ENCODE results near the gene NHSL1. TPM values are rescaled to one million over a fixed set of nuclear protein-coding genes. Genes with fewer than 3 reads are reported as not detected.

The NHSL1 gene
- total RNA-seq, 1 donor from 2014 or later: 23.1 TPM

DNA sequence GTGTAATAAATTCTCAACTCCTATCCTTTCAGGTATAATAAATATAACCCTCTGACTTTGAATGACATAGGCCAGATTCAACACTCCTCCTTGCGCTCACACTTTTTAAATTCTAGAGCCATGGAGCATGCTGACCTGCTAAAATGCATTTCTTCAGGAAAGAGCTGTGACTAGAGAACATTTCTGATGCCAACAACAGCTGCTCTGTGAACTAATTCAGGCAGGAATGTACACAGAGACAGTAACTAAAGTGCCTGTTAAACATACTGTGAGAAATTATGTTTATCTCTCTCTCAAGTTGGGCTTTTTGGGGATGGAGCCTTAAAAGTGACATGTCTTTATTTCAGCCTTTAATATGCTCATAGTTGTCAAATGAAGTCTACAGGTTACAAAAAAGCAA lies 8.3 kb downstream of the NHSL1 start:
- Histone ChIP-seq H3K27me3 (no peaks in the 10 kb centered on the region), H3K4me3 (no peak overlapping the region), H3K9me3 (no peaks in the 10 kb centered on the region), H3K4me1 (peaks cover 12% of the 10 kb centered on the region), H3K36me3 (no peaks in the 10 kb centered on the region), H3K27ac (no peak overlapping the region)
- DNase-seq (ENCODE audit: extremely low spot score in 2 of 2): no peak
- intact Hi-C loops (cut with DNase I): no loop called here
- TF ChIP-seq, protein P1, sequence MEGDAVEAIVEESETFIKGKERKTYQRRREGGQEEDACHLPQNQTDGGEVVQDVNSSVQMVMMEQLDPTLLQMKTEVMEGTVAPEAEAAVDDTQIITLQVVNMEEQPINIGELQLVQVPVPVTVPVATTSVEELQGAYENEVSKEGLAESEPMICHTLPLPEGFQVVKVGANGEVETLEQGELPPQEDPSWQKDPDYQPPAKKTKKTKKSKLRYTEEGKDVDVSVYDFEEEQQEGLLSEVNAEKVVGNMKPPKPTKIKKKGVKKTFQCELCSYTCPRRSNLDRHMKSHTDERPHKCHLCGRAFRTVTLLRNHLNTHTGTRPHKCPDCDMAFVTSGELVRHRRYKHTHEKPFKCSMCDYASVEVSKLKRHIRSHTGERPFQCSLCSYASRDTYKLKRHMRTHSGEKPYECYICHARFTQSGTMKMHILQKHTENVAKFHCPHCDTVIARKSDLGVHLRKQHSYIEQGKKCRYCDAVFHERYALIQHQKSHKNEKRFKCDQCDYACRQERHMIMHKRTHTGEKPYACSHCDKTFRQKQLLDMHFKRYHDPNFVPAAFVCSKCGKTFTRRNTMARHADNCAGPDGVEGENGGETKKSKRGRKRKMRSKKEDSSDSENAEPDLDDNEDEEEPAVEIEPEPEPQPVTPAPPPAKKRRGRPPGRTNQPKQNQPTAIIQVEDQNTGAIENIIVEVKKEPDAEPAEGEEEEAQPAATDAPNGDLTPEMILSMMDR (IDR thresholded peaks at IDR 0.05): no peak
- TF ChIP-seq POLR2AphosphoS5 (IDR thresholded peaks at IDR 0.05; ENCODE audit: insufficient read depth in 1 of 2, low read depth in 1 of 2) (no peak), POLR2A (IDR thresholded peaks at IDR 0.05) (no peak)

DNA sequence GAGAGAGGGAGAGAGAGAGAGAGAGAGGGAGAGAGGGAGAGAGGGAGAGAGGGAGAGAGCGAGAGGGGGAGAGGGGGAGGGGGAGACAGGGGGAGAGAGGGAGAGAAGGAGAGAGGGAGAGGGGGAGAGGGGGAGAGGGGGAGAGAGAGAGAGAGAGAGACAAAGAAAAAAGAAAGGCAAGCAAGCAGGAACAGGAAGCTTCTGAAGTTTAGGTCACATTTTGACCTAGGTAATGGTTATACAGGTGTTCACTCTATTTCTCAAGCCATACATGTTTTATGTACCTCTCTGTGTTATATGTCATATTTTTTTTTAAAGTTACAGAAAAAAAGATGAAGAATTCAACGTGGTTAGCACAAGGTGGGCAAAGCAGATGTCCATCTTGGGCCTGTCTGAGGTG lies 9.4 kb downstream of the NHSL1 start:
- H3K27me3 ChIP-seq: no peaks in the 10 kb centered on the region
- no peak overlapping the region for H3K27ac ChIP-seq
- H3K4me1 ChIP-seq: peaks cover 12% of the 10 kb centered on the region
- H3K36me3 ChIP-seq: no peaks in the 10 kb centered on the region
- no peak for DNase-seq (ENCODE audit: extremely low spot score in 2 of 2)
- no peak overlapping the region for H3K4me3 ChIP-seq
- H3K9me3 ChIP-seq: no peaks in the 10 kb centered on the region
- TF ChIP-seq, protein P1 (IDR thresholded peaks at IDR 0.05): no peak
- TF ChIP-seq POLR2AphosphoS5 (IDR thresholded peaks at IDR 0.05; ENCODE audit: insufficient read depth in 1 of 2, low read depth in 1 of 2) (no peak), POLR2A (IDR thresholded peaks at IDR 0.05) (no peak)
- intact Hi-C loops (cut with DNase I): no loop called here

DNA sequence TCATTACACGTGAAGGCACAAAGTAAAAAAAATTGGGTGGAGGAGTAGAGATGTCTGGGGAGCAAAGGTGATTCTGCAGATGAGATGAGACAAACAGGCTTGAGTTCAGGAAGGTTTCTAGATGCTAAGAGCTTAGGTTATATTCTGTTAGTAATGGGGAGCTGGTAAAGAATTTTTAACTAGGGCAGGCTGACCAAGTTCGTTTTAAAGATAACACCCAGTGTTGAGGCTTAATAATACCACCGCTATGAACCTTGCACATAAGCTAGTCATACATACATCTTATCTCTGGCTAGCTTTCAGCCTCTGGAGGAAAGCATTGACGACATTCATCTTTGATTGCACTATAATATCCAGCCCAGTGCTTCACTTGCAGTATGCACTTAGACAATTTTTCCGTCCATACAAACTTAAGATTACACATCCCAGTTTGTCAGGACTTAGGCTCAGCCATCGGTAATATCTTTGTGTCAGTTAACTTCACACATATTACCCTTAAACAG lies 12.1 kb downstream of the NHSL1 start:
- intact Hi-C loops (cut with DNase I): no loop called here
- Histone ChIP-seq H3K36me3 (no peaks in the 10 kb centered on the region), H3K4me1 (peaks cover 1% of the 10 kb centered on the region), H3K27me3 (no peaks in the 10 kb centered on the region), H3K27ac (no peak overlapping the region), H3K9me3 (no peaks in the 10 kb centered on the region), H3K4me3 (no peak overlapping the region)
- TF ChIP-seq POLR2A (IDR thresholded peaks at IDR 0.05) (no peak), POLR2AphosphoS5 (IDR thresholded peaks at IDR 0.05; ENCODE audit: insufficient read depth in 1 of 2, low read depth in 1 of 2) (no peak)
- TF ChIP-seq, protein P1 (IDR thresholded peaks at IDR 0.05): no peak
- no peak for DNase-seq (ENCODE audit: extremely low spot score in 2 of 2)

- Histone ChIP-seq H3K4me1 (no peaks in the 10 kb centered on the region), H3K36me3 (no peaks in the 10 kb centered on the region), H3K27me3 (no peaks in the 10 kb centered on the region), H3K27ac (no peak overlapping the region), H3K4me3 (no peak overlapping the region), H3K9me3 (no peaks in the 10 kb centered on the region)
- no peak for DNase-seq (ENCODE audit: extremely low spot score in 2 of 2)
- TF ChIP-seq POLR2A (IDR thresholded peaks at IDR 0.05): no peak
- TF ChIP-seq, protein P1 (IDR thresholded peaks at IDR 0.05): no peak
- no peak for TF ChIP-seq POLR2AphosphoS5 (IDR thresholded peaks at IDR 0.05; ENCODE audit: insufficient read depth in 1 of 2, low read depth in 1 of 2)
- intact Hi-C loops (cut with DNase I): no loop called here
Measured at GRCh38 chr6:138486249-138487101, 12.8 kb downstream of the NHSL1 start.
